ENCODE results near the gene ELF2. TPM values are rescaled to one million over a fixed set of nuclear protein-coding genes. Genes with fewer than 3 reads are reported as not detected.

The ELF2 gene
- total and polyA plus RNA-seq, 12 donors, result 13.3 to 43.5 (median 35.6) TPM

GRCh38 chr4:139188648-139189416 lies 11.8 kb upstream of the ELF2 start:
- no peak for TF ChIP-seq CTCF (IDR thresholded peaks at IDR 0.05)
- Histone ChIP-seq H3K4me1 (peaks cover 0 to 21% (median 0%) of the 10 kb centered on the region in 9 donors), H3K9me3 (no peaks in the 10 kb centered on the region), H3K4me3 (no peak overlapping the region), H3K27me3 (no peaks in the 10 kb centered on the region), H3K27ac (peak overlapping the region in 4 of 10 donors; percentile 10 to 85 (median 39)), H3K36me3 (no peaks in the 10 kb centered on the region)
- no peak for DNase-seq
- ATAC-seq, result peak in 7 of 8 donors; percentile 37 to 85 (median 69)
- 73 to 83% methylated on average over 9 of the region's 9 CpGs for WGBS, 2 donors
- intact Hi-C loops (cut with DNase I), result loop anchor here in 1 of 10 donors (10.0 kb wide), 1 partner anchor 96 kb away; the partner anchor contains the start of gene MGARP

DNA sequence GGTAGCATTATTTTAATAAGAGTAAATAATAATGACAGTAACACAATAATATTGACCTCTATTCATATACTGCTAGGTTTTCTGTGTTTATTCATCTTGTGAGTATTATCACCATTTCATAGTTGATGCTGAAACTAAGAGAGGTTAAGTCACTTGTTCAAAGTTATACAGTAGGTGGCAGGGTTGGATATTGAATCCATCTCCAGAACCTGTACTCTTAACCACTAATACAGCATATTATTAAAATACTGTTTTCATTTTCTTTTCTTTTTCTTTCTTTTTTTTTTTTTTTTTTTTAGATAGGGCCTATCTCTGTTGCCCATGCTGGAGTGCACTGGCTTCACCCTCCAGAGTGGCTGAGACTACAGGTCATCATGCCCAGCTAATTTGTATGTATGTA lies 7.1 kb upstream of the ELF2 start:
- intact Hi-C loops (cut with DNase I), result loop anchor here in 3 of 10 donors (5.0 to 10.0 kb wide), 2 partner anchors 101 to 113 kb away; partner anchors contain the start of gene MGARP (in 1 of the 3)
- Histone ChIP-seq H3K27me3 (no peaks in the 10 kb centered on the region), H3K36me3 (no peaks in the 10 kb centered on the region), H3K4me3 (no peak overlapping the region), H3K9me3 (no peaks in the 10 kb centered on the region), H3K27ac (no peak overlapping the region), H3K4me1 (peaks cover 0 to 15% (median 0%) of the 10 kb centered on the region in 9 donors)
- ATAC-seq (peak in 6 of 8 donors; percentile 52 to 61 (median 56)), DNase-seq (no peak)
- peak in 6 of 9 donors; percentile 22 to 54 (median 38) for TF ChIP-seq CTCF (IDR thresholded peaks at IDR 0.05)

GRCh38 chr4:139177869-139178619 lies 1.0 kb upstream of the ELF2 start:
- Histone ChIP-seq H3K36me3 (no peaks in the 10 kb centered on the region), H3K27ac (peak overlapping the region; percentile 98 to 100 (median 100)), H3K4me1 (peaks cover 0 to 37% (median 23%) of the 10 kb centered on the region in 9 donors), H3K27me3 (no peaks in the 10 kb centered on the region), H3K4me3 (peak overlapping the region; percentile 79 to 100 (median 98)), H3K9me3 (no peaks in the 10 kb centered on the region)
- ATAC-seq, result peak; percentile 83 to 92 (median 88)
- WGBS, 2 donors, result 0 to 1% methylated on average over 69 to 70 of the region's 70 CpGs
- no peak for TF ChIP-seq CTCF (IDR thresholded peaks at IDR 0.05)
- peak; percentile 94 to 96 for DNase-seq
- intact Hi-C loops (cut with DNase I), result loop anchor here in 8 of 10 donors (2.0 to 10.0 kb wide), 11 partner anchors 73 to 146 kb away; partner anchors contain the start of genes NAA15 (in 4 of the 8) and NDUFC1 (in 1 of the 8)
